Stimulated activated CD4-positive, alpha-beta T cell treated with anti-CD3 and anti-CD28 coated beads, Interleukin-2, amount 100 ng/mL, for 24 hours (primary cell): ENCODE results near the gene CPAMD8.
"Not testable (repeated sequence)": the region's sequence is repeated elsewhere in the genome, so short reads cannot be mapped to it uniquely, and the experiment has no call there.

Experiments used
- DNase-seq, 2 donors: peaks; one replicate each; pipeline ENCODE4 v3.0.0-alpha.2; 2020

Gene CPAMD8

DNA sequence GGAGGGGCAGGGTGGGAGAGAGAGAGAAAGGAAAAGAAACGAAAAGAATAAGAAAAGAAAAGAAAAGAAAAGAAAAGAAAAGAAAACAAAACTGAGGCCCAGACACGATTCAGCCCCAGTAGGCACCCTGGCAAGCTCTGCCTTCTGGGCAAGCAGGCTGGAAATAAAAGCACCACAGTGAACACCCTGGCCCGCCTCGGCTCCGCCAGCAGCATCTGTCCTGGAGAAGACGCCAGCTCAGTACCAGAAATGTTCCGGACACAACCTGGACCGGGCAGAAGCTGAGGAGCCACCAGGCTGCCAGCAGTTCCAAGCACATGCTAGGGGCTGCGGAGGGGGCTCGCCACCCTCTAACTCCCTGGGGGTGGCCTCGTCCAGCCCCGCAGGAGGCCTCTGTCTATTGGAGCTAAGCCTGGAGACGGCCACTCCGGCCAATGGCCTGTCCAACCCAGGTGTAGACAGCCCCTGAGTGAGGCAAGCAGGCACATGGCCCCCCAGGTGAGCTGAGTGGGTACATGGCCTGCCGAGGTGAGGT is 11.4 kb upstream of the CPAMD8 start:
- no peak for DNase-seq

DNA sequence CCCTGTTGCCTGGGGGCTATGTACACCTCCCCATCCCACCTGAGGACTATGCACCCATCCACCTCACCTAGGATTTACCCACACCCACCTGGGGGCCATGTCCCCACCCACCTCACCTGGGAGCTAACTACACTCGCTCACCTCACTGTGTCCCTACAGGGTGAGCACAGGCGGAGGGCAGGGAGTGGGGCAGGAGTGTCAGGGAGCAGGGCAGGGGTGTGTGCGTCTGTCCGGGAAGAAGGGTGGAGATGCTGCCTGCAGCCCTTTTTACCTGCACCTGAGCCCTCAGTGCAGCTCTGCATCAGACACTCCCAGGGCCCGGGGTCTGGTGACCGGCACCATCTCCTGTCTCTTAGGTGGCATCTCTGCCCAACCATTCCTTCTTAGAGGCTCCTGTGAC is 10.6 kb upstream of the CPAMD8 start:
- no peak for DNase-seq

- no peak for DNase-seq
Measured at GRCh38 chr19:17036640-17037039, 10.0 kb upstream of the CPAMD8 start.

GRCh38 chr19:17035842-17036424 is 9.3 kb upstream of the CPAMD8 start:
- no peak for DNase-seq

- no peak for DNase-seq
Measured at GRCh38 chr19:17031741-17032140, 5.1 kb upstream of the CPAMD8 start.

DNA sequence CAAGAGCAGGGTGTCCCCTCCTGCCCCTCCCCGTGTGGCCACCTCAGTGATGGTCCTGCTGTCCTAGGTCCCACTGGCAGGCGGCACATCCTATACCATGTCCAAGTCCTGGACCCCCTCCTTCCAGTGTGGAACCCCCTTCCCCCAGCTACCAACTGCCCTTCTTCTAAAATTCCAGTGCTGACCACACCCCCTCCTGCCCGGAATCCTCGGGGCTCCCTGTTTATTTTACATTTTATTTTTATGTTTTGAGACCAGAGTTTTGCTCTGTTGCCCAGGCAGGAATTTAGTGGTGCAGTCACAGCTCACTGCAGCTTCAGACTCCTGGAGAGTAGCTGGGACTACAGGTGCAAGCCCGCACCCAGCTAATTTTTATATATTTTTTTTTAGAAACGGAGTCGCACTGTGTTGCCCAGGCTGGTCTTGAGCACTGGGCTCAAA is 945 bp upstream of the CPAMD8 start:
- DNase-seq: no peak

DNA sequence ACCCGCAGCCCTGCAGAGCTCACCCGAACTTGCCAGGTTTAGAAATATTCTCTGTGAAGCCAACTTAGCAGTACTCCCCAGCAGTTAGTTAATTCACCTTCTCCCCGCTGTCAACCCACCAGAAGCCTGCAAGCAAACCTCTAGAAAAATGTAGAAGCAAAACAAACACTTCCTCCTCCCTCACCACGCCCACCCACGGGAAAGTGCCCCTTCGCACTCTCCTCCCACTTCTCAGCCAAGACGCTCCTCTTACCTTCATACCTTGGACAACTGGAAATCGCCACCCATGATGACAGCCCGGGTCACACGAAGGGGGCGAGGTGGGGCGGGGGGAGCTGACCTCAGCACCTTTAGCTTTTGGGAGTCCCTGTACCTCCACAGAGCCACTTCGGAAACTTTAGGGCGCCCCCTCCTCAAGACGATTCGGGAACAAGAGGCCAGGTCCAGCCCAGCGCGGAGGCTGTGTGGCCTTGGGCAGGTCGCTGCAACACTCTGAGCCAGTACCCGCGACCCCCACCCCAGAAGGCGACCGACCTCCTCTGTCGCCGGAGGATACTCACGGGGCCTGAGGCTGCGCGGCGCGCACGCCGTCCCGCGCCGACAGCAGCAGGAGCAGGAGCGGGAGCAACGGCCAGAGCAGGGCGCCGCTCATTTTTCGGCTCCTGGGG is 485 bp downstream of the CPAMD8 start:
- DNase-seq: no peak

DNA sequence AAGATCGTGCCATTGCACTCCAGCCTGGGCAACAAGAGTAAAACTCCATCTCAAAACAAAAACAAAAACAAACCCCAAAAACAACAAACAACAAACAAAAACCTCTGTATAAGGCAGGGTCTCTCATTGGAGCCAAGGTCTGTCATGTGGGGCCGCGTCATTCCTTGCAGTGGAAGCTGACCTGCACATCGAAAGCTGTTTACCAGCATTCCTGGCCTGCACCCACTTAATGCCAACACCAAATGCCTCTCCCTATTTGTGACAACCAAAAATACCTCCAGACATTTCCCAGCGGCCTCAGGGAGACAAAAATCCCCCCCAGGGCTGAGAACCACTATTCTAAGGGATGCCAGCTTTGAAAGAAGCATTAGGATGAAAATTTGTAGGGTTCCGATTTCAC is 1.2 kb downstream of the CPAMD8 start:
- DNase-seq: no peak

DNA sequence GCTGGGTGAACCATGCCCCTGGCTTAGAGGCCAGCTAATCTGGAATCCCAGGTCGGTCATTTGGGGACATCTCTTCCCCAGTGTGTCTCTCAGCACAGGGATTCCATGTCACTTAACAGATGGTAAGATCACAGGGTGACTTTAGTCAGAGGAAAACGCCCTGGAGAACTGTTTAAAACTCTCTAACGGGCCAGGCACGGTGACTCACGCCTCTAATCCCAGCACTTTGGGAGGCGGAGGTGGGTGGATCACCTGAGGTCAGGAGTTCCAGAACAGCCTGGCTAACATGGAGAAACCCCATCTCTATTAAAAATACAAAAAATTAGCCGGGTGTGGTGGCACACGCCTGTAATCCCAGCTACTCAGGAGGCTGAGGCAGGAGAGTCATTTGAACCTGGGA is 1.7 kb downstream of the CPAMD8 start:
- not testable (repeated sequence) for DNase-seq

DNA sequence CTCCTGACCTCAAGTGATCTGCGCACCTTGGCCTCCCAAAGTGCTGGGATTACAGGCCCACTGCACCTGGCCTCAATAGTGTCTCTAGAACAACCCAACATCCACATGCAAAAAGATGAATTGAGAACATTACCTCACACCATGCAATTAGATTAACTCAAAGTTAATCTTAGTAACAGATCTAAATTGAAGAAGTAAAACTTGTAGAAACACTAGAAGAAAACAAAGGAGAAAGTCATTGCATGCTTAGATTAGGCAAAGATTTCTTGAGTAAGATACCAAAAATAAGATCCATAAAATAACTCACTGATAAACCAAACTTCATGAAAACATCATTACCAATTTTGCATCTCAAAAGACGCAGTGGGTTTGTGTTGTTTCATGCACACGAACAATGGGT is 2.8 kb downstream of the CPAMD8 start:
- no peak for DNase-seq

- no peak for DNase-seq
Measured at GRCh38 chr19:17022738-17023137, 3.9 kb downstream of the CPAMD8 start.

DNA sequence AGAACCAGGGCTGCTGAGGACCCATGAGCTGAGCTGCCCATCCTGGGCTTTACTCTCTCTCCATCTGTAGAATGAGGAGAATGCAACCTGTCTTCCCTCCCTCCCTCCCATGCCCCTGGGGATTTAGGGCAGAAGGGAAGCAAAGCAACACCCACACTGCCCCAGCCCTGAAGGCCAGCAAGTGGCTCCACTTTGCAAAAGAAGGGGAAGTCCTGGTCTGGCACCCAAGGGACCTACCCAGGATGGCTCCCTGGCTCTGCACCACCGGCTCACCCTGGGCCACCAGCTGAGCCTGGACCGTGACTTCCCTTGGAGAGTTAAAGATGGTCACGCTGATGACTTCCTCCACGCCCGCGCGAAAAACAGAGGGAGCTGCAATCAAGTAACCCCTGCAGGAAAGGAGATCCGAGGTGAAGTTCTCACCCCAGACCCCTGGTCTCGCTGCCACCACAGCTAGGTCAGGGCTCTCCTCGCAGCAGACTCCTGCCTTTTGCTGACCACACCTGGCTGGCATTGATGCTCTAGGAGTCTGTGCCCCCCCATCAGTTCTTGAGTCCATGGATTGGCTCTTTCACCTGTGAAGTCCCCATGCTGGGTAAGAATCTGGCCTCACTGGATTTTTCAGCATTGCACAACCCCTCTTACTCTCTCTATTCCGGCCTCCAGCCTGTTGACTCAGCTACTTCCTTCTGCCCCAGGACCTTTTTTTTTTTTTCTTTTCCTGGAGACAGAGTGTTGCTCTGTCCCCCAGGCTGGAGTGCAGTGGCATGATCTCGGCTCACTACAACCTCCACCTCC is 4.6 kb downstream of the CPAMD8 start:
- DNase-seq: no peak

DNA sequence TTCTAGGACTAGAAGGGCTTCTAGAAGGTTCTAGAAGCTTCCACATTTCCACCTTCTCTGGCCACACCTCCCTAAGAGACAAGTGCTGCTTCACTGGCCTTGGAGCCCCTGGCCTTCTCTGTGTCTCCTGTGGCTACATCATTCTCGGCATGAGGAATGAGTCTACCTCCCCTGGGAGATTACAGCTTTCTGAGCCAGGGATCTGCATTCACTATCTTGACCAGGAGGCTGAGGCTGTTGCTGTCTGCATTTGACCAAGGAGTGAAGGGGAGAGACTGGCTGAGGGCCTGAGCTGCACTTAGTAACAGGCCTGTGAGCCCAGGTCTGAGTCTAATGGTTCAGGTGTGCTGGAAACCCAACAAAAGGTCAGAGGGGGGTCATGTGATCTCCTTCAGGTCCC is 5.3 kb downstream of the CPAMD8 start:
- no peak for DNase-seq

GRCh38 chr19:17020823-17021222 is 5.8 kb downstream of the CPAMD8 start:
- no peak for DNase-seq

GRCh38 chr19:17020385-17020784 is 6.2 kb downstream of the CPAMD8 start:
- no peak for DNase-seq

DNA sequence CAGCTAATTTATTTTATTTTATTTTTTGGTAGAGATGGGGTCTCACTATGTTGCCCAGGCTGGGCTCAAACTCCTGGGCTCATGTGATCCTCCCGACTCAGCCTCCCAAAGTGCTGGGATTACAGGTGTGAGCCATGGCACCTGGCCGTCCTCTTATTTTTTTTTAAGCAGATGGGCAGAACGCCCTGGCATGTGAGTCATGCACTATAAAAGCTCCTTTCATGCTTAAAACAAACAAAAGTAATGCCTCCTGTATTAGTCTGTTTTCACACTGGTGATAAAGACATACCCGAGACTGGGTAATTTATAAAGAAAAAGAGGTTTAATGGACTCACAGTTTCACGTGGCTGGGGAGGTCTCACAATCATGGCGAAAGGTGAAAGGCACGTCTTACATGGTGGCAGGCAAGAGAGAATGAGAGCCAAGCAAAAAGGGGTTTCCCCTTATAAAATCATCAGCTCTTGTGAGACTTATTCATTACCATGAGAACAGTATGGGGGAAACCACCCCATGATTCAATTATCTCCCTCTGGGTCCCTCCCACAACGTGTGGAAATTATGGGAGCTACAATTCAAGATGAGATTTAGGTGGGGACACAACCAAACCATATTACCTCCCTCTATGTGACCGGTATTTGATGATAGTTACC is 12.3 kb downstream of the CPAMD8 start:
- not testable (repeated sequence) for DNase-seq

GRCh38 chr19:17011485-17011884 is 15.1 kb downstream of the CPAMD8 start:
- no peak for DNase-seq

GRCh38 chr19:17006579-17006978 is 20.0 kb downstream of the CPAMD8 start:
- DNase-seq: no peak

DNA sequence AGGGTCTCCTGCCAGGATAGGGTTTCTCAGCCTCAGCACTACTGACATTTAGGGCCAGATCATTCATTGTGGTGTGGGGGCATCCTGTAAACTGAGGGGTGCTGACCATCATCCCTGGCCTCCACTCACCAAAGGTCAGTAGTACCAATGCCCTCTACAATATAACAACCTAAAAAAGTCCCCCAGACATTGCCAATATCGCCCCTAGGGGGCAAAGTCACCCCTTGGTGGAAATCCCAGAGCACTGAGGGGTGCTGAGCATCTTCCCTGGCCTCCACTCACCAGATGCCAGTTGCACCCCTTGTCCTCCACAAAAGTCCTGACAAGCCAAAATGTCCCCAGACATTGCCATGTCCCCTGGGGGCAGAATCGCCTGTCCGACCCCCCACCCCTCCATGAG is 21.6 kb downstream of the CPAMD8 start:
- no peak for DNase-seq

- DNase-seq: no peak
Measured at GRCh38 chr19:17004386-17004785, 22.2 kb downstream of the CPAMD8 start.

DNA sequence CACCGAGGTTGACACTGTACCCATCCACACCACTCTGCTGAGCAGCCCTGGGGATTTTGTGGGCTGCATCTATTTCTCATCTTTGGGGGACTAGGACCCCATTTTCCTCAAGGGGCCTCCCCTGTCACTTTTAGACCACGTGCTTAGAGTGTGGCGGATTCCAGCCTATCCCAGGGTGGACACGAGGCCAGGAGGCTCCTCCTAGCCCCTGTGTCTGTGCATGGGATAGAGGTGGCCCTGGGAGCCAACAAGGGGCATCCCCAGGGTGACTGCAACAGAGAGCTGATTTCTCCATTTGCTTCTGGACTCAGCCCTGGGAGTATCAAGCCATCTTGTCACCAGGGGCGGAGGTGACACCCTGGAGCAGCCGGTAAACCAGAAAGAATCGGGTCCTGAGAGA is 24.2 kb downstream of the CPAMD8 start:
- DNase-seq: no peak

- DNase-seq: peak; percentile 49 to 58
Measured at GRCh38 chr19:17001603-17002183, 24.9 kb downstream of the CPAMD8 start.

GRCh38 chr19:16998635-16999194 is 27.9 kb downstream of the CPAMD8 start:
- no peak for DNase-seq
